Measurements from ENCODE around the gene TTC22.

TTC22 gene

DNA sequence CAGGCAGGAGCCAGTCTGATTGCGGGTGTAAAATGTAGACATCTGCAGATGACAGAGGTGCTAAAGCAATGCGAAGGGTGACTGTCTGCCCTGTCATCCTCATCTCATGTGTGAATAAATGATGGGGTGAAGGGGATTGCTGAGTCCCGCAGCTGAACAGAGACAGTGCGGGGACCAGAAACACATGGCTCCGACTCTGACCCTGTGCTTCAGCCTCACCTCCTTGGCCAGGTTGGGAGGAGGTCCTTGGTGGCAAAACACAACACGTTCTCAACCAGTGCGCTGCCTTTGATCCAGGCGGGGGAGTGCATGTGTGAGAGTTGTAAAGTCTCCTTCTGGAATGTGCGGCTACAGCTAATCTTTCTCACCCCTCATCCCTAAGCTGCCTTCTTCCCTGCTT is 32.0 kb upstream of the TTC22 start:
- no peak for DNase-seq

DNA sequence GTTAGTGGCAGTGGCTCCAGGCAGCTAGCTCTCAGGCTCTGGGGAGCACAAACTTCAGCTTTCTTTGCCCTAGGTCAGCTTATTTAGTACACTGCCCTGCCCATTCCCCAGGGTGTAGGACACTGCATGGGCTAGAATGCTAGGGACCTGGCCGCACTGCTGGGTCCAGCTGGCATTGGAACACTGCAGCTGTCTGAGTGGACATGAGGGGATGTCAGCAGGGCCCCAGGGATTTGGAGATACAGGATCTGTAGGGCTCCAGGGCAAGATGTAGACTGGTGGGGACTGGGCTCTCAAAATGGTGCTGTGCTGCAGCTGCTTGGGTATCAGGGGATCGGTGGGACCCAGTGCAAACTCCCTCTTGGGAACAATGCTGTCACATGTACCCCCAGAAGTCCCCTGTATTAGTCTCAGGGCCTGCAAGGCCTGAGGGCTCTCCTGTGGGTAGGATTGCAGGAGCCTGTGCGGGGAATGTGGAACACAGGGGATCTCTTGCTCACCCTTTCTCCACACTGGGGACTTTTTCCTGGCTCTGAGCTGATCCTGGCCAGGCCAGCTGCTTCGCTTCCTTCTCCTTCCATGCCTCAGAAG is 25.2 kb upstream of the TTC22 start:
- no peak for DNase-seq

DNA sequence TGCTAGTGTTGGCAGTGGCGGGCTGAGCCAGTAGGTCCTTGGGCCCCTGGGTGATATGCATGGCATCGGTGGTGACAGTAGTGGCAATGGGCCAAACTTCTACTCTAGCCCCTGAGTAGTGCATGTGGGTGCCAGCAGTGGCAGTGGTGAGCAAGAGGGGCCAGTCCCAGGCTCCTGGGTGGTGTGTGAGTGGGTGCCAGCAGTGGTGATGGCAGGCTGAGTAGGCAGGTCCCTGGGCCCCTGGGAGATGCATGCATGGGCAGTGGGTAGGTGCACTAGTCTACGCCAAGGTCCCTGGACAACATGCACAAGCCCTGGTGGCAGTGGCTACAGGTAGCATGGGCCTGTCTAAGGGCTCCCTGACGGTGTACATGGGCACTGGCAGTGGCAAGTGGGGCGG is 24.6 kb upstream of the TTC22 start:
- DNase-seq = no peak

DNA sequence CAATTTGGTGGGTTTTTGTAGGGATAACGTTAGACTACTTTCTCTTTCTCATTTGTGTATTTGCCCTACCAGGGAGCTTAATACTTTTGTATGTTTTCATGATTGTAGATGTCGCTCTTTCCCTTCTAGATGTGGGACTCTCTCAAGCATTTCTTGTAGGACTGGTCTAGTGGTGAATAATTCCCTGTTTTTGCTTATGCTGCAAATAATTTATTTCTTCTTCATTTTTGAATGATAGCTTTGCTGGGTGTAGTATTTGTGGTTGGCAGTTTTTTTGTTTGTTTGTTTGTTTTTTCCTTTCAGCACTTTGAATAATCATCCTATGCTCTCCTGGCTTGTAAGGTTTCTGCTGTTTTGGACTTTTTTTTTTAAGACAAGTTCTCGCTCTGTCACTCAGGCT is 22.5 kb upstream of the TTC22 start:
- DNase-seq = no peak

- DNase-seq = no peak
Observed at GRCh38 chr1:54819733-54820132, 18.6 kb upstream of the TTC22 start.

DNA sequence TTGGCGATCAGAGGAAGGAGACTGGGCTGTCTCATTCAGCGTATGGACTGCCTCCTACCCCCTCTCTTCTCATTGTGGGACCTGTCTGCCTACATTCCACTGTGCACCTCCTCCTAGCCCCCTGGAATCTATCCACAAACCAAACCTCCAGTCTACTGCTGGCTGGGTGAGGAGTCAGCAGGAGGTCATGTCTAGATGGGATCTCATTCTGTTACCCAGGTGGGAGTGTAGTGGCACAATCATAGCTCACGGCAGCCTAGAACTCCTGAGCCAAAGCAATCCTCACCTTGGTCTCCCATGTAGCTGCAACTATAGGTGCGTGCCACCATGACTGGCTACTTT is 18.0 kb upstream of the TTC22 start:
- no peak for DNase-seq

GRCh38 chr1:54818461-54819194 is 17.5 kb upstream of the TTC22 start:
- DNase-seq = no peak

DNA sequence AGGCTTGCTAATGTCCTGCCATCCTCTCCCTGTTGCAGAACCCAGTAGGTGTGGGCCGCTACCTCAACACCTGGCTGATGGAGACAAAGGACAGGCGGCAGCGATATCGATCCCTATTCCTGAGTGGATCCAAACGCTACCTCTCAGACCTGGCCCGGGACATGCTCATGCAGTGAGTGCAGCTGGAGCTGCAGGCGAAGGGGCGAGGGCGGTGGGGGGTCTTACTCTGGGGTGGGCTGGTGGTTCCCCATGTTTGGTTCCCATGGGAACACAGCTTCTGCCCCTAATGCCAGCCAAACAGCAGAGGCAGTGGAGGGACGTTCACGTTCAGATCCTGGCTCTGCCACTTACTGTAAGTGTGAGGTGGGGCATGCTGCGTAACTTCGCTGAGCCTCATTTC is 15.8 kb upstream of the TTC22 start:
- DNase-seq = no peak

- DNase-seq = no peak
Observed at GRCh38 chr1:54816130-54816529, 15.0 kb upstream of the TTC22 start.

- no peak for DNase-seq
Observed at GRCh38 chr1:54815086-54815876, 14.2 kb upstream of the TTC22 start.

DNA sequence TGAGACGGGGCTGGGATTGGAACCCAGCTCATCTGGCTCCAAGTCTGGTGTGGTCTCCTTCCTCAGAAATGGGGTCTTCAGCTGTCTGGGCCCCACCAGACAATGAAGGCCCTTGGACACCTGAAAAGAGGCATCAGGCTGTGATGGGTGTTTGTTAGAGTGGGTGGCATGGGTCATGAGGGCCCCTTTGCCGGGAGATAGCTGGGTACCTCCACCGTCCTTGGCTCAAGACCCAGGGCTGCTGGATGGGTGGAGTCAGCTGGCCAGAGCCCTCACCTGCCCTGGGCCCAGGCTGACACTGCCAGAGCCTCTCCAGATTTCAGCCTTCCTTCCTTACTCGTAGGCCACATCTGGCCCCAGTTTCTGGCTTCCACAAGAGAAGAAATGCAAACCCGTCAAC is 13.4 kb upstream of the TTC22 start:
- no peak for DNase-seq

DNA sequence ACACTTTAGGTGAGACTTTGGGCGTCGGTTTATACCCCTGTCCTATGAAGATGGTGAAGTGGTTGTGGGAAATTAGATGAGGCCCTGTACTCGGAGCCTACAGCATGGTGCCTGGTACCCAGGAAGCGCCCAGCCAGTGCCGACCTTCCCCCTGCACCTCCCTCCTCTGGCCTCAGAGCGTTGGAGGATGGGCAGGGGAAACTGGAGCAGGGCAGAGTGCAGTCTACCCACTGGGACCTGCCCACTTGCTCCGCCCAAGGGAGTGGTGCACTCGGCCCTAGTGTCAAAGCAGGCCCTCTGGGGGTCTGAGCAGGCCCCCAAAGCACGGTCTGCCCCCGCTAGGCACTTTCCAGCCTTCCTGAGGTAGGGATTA is 13.0 kb upstream of the TTC22 start:
- no peak for DNase-seq

GRCh38 chr1:54813485-54814125 is 12.5 kb upstream of the TTC22 start:
- no peak for DNase-seq

DNA sequence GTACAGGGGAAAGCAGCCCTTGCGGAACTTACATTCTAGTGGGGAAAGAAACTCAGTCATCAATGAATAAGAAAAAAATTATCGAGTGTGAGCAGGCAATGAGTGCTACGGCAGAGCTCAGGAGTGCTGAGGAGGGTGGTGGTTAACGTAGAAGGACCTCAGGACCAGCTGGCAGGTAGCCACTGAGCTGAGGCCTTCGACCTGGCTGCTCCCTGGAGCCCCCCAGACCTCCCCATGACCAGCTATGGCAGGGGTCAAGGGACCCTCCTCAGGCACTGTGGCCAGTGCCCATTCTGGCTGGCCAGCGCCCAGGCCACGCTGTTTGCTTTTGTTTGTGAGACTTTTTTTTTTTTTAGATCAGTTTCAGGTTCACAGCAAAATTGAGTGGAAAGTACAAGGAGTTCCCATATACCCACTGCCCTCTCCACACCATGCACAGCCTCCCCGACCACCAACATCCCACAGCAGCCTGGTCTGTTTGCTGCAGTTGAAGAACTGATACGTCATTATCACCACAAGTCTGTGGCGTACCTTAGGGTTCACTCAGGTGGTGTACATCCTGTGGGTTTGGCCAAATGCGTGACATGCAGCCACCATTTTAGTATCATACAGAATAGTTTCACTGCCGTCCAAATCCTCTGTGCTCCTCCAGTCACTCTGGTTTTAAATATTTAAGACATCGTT is 11.8 kb upstream of the TTC22 start:
- no peak for DNase-seq

- DNase-seq = no peak
Observed at GRCh38 chr1:54811739-54812655, 10.9 kb upstream of the TTC22 start.

DNA sequence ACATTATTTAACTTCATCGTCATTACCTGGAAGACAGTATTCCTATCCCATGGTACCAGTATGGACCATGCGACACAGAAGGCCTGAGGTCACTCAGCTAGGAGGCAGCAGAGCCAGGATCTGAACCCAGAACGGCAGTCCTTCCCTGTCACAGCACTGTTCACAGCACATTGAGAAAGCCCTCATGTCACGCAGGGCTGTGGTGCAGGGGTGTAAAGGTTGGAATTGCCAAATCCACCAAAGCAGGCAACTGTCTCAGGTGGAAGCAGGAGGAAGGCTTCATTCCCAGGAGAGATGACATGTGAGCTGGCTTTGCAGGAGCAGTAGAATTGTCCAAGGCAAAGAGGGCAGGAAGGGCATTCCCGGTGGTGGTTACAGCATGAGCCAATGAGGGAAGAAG is 9.9 kb upstream of the TTC22 start:
- DNase-seq = no peak

DNA sequence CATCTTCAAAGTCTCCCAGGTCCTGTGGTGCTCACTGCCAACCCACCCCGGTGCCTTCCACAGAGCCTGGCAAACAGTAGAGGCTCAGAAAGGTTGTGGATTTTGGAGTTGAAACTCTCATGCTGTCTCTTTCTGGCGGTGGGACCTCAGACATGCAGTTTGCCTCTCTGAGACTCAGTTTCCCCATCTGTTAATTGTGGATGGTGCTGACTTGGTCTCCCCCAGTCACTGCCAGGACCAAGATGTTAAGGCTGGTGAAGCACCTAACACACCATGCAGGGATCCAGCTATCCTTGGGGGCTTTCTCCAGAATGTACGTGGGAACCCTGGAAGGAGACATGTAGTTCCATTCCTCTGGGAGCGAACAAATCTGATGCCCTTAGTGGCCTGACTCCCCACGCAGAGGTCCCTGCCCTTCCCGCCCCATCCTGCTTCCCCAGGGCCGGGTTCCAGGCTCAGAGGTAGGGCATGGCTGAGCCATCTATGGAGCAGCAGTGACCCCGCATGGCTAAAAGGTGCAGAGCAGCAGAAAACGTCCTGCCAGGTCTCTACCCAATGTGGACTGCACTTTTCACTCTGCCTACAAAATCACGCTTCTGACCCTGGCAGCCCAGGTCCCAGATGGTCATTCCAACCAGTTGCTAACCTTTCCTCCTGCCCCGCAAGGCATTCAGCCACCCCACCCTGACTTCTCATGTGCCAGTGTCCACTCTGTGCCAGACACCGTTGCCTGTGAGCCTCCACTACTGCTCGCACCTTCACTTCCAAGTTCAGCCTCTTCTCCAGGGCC is 9.2 kb upstream of the TTC22 start:
- DNase-seq = peak; percentile 34

- no peak for DNase-seq
Observed at GRCh38 chr1:54809496-54810074, 8.5 kb upstream of the TTC22 start.

DNA sequence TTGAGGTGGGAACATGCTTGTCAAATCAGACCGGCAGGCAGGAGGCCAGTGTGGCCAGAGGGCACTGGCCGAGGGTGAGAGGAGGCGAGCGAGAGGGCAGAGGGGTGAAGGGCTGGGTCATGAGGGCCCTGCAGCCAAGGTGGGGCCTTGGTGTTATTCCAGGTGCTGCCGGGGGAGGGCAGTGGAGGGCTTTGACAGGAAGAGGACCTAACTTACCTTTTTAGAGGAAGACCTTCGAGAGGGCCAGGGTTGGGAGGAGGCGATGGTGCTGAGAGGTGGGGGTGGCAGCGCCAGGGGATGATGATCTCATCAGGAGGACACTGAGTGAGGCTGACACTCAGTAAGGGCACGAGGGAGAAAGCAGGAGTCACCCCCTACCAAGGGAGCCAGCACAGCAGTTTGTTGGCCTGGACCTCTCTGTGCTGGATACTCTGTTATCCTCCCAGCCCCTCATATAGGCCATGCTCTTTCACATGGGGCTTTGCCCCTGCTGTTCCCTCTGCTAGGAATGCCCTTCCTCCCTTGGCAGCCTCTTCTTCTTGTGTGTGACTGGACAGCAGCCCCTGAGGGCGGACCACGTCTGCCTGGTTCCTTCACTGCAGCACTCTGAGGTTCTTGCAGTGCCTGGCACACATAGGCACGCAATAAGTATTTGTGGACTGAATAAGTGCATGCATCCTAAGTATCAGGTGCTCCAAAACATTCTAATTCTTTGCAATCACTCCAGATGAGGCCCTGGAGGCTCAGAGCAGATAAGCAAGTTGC is 7.5 kb upstream of the TTC22 start:
- peak; percentile 36 for DNase-seq

DNA sequence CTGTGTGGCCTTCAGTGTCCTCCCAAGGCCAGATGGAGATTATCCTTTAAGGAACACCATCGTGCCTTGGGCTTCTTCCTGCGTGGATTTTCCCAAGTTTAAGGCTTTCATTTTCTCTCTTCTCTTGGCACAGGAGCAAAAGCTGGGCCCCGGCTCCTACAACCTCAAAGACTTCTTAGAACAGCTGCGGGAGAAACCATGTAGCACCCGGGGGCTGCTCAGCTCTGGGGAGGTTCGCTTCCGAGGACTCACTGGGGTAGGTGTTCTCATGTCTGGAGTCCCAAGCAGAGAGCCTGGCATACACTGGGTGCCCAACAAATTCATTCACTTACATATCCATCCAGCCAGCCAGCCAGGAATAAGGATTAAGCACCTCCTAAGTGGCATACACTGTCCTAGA is 6.6 kb upstream of the TTC22 start:
- no peak for DNase-seq
